Measurements from ENCODE around the gene ZSCAN12.

The ZSCAN12 gene

GRCh38 chr6:28353981-28354676 lies 45.4 kb downstream of the ZSCAN12 start:
- DNase-seq (ENCODE audit: low spot score), result no peak

- DNase-seq (ENCODE audit: low spot score), result no peak
These were observed 46.2 kb downstream of the ZSCAN12 start for GRCh38 chr6:28353356-28353755.

GRCh38 chr6:28351493-28351925 lies 48.0 kb downstream of the ZSCAN12 start:
- DNase-seq (ENCODE audit: low spot score), result no peak

- no peak for DNase-seq (ENCODE audit: low spot score)
These were observed 48.5 kb downstream of the ZSCAN12 start for GRCh38 chr6:28351087-28351486.

- peak; percentile 85 for DNase-seq (ENCODE audit: low spot score)
These were observed 49.4 kb downstream of the ZSCAN12 start, which contains the start of gene ZKSCAN3 for GRCh38 chr6:28349892-28350737. ZKSCAN3 (plus strand) TSS chr6:28349947; CDS start chr6:28359587, 9,640 bp downstream.

- DNase-seq (ENCODE audit: low spot score), result no peak
These were observed 50.1 kb downstream of the ZSCAN12 start for GRCh38 chr6:28349344-28349891.

GRCh38 chr6:28347119-28347518 lies 52.4 kb downstream of the ZSCAN12 start:
- DNase-seq (ENCODE audit: low spot score), result no peak

GRCh38 chr6:28345201-28345600 lies 54.3 kb downstream of the ZSCAN12 start:
- DNase-seq (ENCODE audit: low spot score), result no peak

- no peak for DNase-seq (ENCODE audit: low spot score)
These were observed 55.5 kb downstream of the ZSCAN12 start for GRCh38 chr6:28343898-28344677.

- no peak for DNase-seq (ENCODE audit: low spot score)
These were observed 59.0 kb downstream of the ZSCAN12 start for GRCh38 chr6:28340310-28341095.

GRCh38 chr6:28337121-28337520 lies 62.4 kb downstream of the ZSCAN12 start:
- no peak for DNase-seq (ENCODE audit: low spot score)

- DNase-seq (ENCODE audit: low spot score), result peak; percentile 22
These were observed 63.0 kb downstream of the ZSCAN12 start for GRCh38 chr6:28336284-28337120.

GRCh38 chr6:28335564-28336283 lies 63.8 kb downstream of the ZSCAN12 start, which contains the start of gene ZSCAN31:
ZSCAN31 (minus strand) TSS chr6:28336148; CDS start chr6:28329683, 6,465 bp downstream.
- DNase-seq (ENCODE audit: low spot score), result peak; percentile 87

- no peak for DNase-seq (ENCODE audit: low spot score)
These were observed 64.4 kb downstream of the ZSCAN12 start for GRCh38 chr6:28335040-28335563.

- DNase-seq (ENCODE audit: low spot score), result no peak
These were observed 65.1 kb downstream of the ZSCAN12 start for GRCh38 chr6:28334286-28335039.

- no peak for DNase-seq (ENCODE audit: low spot score)
These were observed 65.9 kb downstream of the ZSCAN12 start for GRCh38 chr6:28333599-28334018.

GRCh38 chr6:28333047-28333446 lies 66.5 kb downstream of the ZSCAN12 start:
- DNase-seq (ENCODE audit: low spot score), result no peak

GRCh38 chr6:28330041-28330440 lies 69.5 kb downstream of the ZSCAN12 start:
- DNase-seq (ENCODE audit: low spot score), result no peak

Measured in CD4-positive, alpha-beta T cell treated with Interleukin-15 for 4 hours (primary cell).